ENCODE data around the gene EIF1. TPM values are rescaled to one million over a fixed set of nuclear protein-coding genes. Genes with fewer than 3 reads are reported as not detected.

The EIF1 gene
- total RNA-seq, 1 experiment from 2014 or later, result 1,082 TPM

- RAD21 ChIA-PET (ENCODE audit: low non-redundant PET in 1 of 2, low total read pairs in 2 of 2, uncharacterized antibody in 2 of 2, unreplicated experiment in 2 of 2), result no interaction called here
- peaks cover 0 to 5% of the 10 kb centered on the region in 2 experiments; a peak in 1 of 4 replicates for H3K9me3 ChIP-seq (ENCODE audit: control insufficient read depth in 1 of 2, insufficient read depth in 1 of 2, low read depth in 1 of 2, low read length in 2 of 2)
- no peaks in the 10 kb centered on the region for H4K20me1 ChIP-seq (ENCODE audit: insufficient read depth)
- intact Hi-C loops (cut with micrococcal nuclease), result no loop called here
- H3K36me3 ChIP-seq (ENCODE audit: control insufficient read depth in 1 of 2, insufficient read depth in 2 of 2, low read length in 2 of 2), result no peaks in the 10 kb centered on the region
- no peak overlapping the region for H3K4me3 ChIP-seq (replicated peaks in 1 of 2; ENCODE audit: low read depth in 1 of 2, low read length in 2 of 2)
- no peaks in the 10 kb centered on the region for H3K27me3 ChIP-seq (ENCODE audit: insufficient read depth, low read length)
- TF ChIP-seq CBX3 (IDR thresholded peaks at IDR 0.05; ENCODE audit: low read depth), result no peak
- no peak for TF ChIP-seq MAX (IDR thresholded peaks at IDR 0.05)
- no peak for TF ChIP-seq ELF1 (IDR thresholded peaks at IDR 0.05; ENCODE audit: borderline replicate concordance, low read depth)
- no peak for TF ChIP-seq ZNF274 (IDR thresholded peaks at IDR 0.05; ENCODE audit: low read depth, low read length)
- TF ChIP-seq POLR2A (IDR thresholded peaks at IDR 0.05; ENCODE audit: borderline replicate concordance, extremely low read depth, insufficient read depth, insufficient read length), result no peak
- TF ChIP-seq ZBTB33 (IDR thresholded peaks at IDR 0.05; ENCODE audit: extremely low read depth, insufficient replicate concordance, low read length), result no peak
- no peak for TF ChIP-seq YY1 (IDR thresholded peaks at IDR 0.05; ENCODE audit: extremely low read depth, insufficient replicate concordance, low read depth, low read length)
- no peak for TF ChIP-seq RAD21 (IDR thresholded peaks at IDR 0.05; ENCODE audit: low read depth)
- no peak for TF ChIP-seq SIN3A (IDR thresholded peaks at IDR 0.05; ENCODE audit: low read depth)
- TF ChIP-seq POLR2AphosphoS5 (IDR thresholded peaks at IDR 0.05; ENCODE audit: low read depth, low read length), result no peak
- DNase-seq (ENCODE audit: low read depth, low spot score) (no peak), ATAC-seq (no peak)
- no peak overlapping the region for H2AFZ ChIP-seq (ENCODE audit: low read depth, low read length, poor library complexity, severe bottlenecking)
- no peak overlapping the region for H3K27ac ChIP-seq (ENCODE audit: low read depth, low read length)
- no peak overlapping the region for H3K9ac ChIP-seq (ENCODE audit: low read length)
- H3K9me2 ChIP-seq (ENCODE audit: insufficient read depth), result no peaks in the 10 kb centered on the region
- CTCF ChIA-PET, result interaction anchor here (1.0 to 4.6 kb wide), 3 partner anchors 12 to 107 kb away, joined by 3 to 15 read pairs (median 3); partner anchors contain the start of gene JUP
- POLR2A ChIA-PET, result interaction anchor here (2.0 to 5.7 kb wide), 3 partner anchors 9 to 14 kb away, joined by 6 to 112 read pairs (median 17); partner anchors contain the start of gene EIF1
- H3K4me1 ChIP-seq (ENCODE audit: control insufficient read depth in 1 of 2, insufficient read depth in 2 of 2, low read length in 2 of 2), result peaks cover 8 to 18% of the 10 kb centered on the region in 2 experiments
- H3K4me2 ChIP-seq (ENCODE audit: low read length), result peak overlapping the region; percentile 57; the same call in 1 of the 2 replicates
- no peaks in the 10 kb centered on the region for H3K79me2 ChIP-seq (ENCODE audit: insufficient read depth, low read length)
- BruUV-seq (replicated peaks), result no TSS peak
These were observed 8.8 kb upstream of the EIF1 start for GRCh38 chr17:41679740-41680425.

Data from HCT116 (cell line).